ENCODE data around the gene PLXNB2. TPM values are rescaled to one million over a fixed set of nuclear protein-coding genes. Genes with fewer than 3 reads are reported as not detected.
A peak's percentile ranks its signal among the peaks of the same experiment; 100 is the strongest.

Gene PLXNB2
- total RNA-seq, 4 donors from 2014 or later: 8.0 to 11.8 (median 9.0) TPM

DNA sequence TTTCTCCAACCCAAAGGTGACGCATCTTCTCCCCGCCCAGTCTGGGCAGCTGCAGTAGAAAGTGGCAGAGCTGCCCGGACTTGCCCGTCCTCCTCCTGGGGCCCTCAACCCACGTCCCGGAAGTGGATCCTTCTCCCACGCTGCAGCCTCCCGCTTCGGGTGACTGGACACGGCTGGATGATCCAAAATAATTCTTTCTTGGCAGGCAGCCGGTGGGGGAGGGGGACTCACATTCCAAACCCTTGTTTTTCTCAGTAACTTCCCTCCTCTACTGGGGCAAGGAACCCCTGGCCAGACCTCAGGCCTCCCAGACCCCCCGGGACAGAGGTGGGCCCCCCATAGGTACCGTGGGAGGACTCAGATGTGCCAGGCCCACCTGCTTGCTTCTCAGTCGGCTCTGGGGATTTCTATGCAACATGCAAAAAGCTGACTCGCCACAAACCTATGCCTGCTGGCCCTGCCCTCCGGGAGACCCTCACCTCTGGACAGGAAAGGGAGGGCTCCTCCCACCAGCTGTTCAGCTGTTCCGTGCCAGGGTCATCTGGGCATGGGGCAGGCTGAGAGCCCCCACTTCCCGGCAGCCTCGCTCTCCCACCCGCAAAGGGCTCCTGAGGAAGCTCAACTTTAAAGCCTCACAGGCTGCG is 1.4 kb downstream of the PLXNB2 start:
- Histone ChIP-seq H3K36me3 (no peaks in the 10 kb centered on the region), H3K27ac (peak overlapping the region; percentile 51 to 75 (median 60)), H3K4me3 (peak overlapping the region; percentile 59 to 70 (median 62)), H3K4me1 (peaks cover 16 to 34% of the 10 kb centered on the region in 2 donors), H3K27me3 (peaks cover 0 to 5% (median 4%) of the 10 kb centered on the region in 3 donors), H3K9me3 (no peaks in the 10 kb centered on the region)
- in situ Hi-C loops (cut with MboI; ENCODE audit: low sequenced_read_pairs in 4 of 4) (no loop called here), intact Hi-C loops (cut with DNase I; ENCODE audit: low total_unique reads) (loop anchor here (2.0 kb wide), 1 partner anchor 21 kb away; the partner anchor contains the start of gene DENND6B)
- DNase-seq (peak; percentile 36 to 64), ATAC-seq (peak; percentile 2 to 36)
- no peak for TF ChIP-seq POLR2A (IDR thresholded peaks at IDR 0.05)
- TF ChIP-seq, protein P1, sequence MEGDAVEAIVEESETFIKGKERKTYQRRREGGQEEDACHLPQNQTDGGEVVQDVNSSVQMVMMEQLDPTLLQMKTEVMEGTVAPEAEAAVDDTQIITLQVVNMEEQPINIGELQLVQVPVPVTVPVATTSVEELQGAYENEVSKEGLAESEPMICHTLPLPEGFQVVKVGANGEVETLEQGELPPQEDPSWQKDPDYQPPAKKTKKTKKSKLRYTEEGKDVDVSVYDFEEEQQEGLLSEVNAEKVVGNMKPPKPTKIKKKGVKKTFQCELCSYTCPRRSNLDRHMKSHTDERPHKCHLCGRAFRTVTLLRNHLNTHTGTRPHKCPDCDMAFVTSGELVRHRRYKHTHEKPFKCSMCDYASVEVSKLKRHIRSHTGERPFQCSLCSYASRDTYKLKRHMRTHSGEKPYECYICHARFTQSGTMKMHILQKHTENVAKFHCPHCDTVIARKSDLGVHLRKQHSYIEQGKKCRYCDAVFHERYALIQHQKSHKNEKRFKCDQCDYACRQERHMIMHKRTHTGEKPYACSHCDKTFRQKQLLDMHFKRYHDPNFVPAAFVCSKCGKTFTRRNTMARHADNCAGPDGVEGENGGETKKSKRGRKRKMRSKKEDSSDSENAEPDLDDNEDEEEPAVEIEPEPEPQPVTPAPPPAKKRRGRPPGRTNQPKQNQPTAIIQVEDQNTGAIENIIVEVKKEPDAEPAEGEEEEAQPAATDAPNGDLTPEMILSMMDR (IDR thresholded peaks at IDR 0.05 in 4 of 5, conservative IDR thresholded peaks at IDR 0.05 in 1 of 5): no peak

DNA sequence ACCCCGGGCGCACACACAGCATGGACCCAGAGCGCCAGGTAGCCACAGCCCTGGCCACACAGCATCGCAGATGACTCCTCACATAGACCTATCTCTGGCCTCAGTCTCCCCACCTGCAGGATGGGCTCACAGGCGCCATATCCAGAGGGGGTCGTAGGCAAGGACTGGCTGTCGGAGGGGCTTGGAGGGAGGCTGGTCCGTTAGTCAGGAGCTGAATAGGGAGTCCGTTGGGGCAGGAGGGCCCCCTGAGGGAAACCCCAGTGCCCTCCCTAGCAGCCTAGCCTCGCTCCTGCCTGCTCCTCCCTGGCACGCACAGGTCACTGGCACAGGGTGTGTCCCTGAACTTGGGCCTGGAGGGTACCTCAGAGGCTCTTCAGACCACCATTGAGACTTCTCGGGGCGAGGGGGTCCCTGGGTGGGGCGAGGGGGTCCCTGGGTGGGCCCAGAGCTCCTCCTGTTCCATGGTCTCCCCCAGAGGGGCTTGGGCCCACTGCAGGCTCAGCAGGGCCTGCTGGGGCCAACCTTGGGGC is 2.0 kb downstream of the PLXNB2 start:
- H3K36me3 ChIP-seq: no peaks in the 10 kb centered on the region
- peaks cover 0 to 5% (median 4%) of the 10 kb centered on the region in 3 donors for H3K27me3 ChIP-seq
- H3K4me3 ChIP-seq: peak overlapping the region in 3 of 4 donors; percentile 59 to 64 (median 59)
- no peak for ATAC-seq
- in situ Hi-C loops (cut with MboI; ENCODE audit: low sequenced_read_pairs in 4 of 4): no loop called here
- no peak for TF ChIP-seq POLR2A (IDR thresholded peaks at IDR 0.05)
- TF ChIP-seq, protein P1 (IDR thresholded peaks at IDR 0.05 in 4 of 5, conservative IDR thresholded peaks at IDR 0.05 in 1 of 5): no peak
- no peaks in the 10 kb centered on the region for H3K9me3 ChIP-seq
- H3K27ac ChIP-seq: peak overlapping the region; percentile 51 to 75 (median 60)
- intact Hi-C loops (cut with DNase I; ENCODE audit: low total_unique reads): no loop called here
- DNase-seq: no peak
- peaks cover 16 to 34% of the 10 kb centered on the region in 2 donors for H3K4me1 ChIP-seq

DNA sequence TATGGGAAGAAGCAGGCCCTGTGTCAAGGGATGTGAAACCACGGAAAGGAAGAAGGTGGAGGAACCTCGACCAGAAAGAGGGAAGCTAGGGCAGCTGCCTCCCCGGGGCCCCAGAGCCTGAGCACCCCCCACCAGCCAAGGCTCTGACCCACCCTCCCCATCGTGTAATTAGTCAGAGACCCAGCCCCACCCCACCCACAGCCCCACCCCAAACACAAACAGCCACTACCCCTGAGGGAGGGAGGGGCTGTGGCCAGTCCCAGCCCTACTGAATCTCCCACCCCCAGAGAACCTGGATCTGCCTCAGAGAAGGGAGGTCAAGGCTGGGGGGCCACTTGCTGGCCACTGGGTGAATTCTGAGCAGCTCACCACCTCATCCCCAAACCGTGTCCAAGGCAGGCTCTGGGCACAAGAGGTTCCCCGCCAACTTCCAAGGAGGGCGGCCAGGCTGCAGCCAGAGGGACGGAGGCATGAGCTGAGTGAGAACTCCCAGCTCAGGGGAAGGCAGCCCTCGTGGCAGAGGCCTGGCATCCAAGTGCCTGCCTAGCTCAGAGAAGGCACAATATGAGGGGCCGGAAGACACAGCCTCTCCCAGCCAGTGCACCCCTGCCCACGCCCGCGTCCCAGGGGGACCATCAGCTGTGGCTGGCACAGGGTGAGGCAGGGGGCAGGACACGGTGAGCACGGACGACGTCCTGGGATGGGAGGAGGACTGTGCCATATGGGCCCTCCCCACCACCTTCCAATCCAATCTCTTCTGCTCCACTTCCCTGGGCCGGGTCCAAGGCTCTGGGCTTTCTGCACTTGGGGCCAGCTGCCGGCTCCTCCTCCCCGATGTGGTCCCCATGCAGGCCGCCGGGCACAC is 2.7 kb downstream of the PLXNB2 start:
- ATAC-seq: no peak
- intact Hi-C loops (cut with DNase I; ENCODE audit: low total_unique reads): no loop called here
- H3K27me3 ChIP-seq: peaks cover 0 to 5% (median 4%) of the 10 kb centered on the region in 3 donors
- in situ Hi-C loops (cut with MboI; ENCODE audit: low sequenced_read_pairs in 4 of 4): no loop called here
- H3K9me3 ChIP-seq: no peaks in the 10 kb centered on the region
- peak in 1 of 2 donors; percentile 35 for DNase-seq
- TF ChIP-seq, protein P1 (IDR thresholded peaks at IDR 0.05 in 4 of 5, conservative IDR thresholded peaks at IDR 0.05 in 1 of 5): no peak
- no peak for TF ChIP-seq POLR2A (IDR thresholded peaks at IDR 0.05)
- H3K36me3 ChIP-seq: no peaks in the 10 kb centered on the region
- H3K4me1 ChIP-seq: peaks cover 16 to 34% of the 10 kb centered on the region in 2 donors
- peak overlapping the region in 3 of 4 donors; percentile 51 to 75 (median 58) for H3K27ac ChIP-seq
- peak overlapping the region in 2 of 4 donors; percentile 59 for H3K4me3 ChIP-seq

DNA sequence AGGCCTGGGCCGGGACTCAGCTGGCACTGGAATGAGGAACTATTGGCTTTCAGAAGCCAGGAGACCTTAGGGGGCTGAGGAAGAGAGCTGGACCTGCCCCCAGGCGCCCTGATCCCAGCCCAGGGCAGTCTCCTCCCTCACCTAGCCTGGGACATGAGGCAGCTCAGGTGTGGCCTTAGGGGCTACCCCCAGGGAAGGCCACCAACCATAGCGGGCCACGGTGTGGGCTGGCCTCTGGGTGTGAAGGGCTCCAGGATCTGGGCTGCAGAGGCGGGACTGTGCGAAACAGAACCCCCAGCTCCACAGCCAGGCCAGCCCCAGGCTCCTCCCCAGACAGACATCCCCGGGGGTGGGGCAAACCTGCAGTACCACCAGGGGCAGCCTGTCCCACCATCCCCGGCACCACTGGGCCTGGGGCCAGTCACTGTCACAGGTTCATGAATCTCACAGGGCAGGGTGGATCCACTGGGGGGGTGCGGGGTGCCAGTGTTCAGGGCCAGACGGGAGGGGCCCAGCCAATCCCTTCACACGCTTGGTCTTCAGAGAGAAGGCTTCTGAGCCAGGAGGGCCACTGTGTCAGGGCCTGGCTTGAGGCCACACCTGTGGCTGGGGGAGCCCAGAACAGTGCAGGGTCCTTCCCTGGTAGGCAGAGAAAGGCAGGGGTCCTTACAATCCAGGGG is 3.5 kb downstream of the PLXNB2 start:
- peak in 1 of 2 donors; percentile 24 for DNase-seq
- no peaks in the 10 kb centered on the region for H3K36me3 ChIP-seq
- H3K4me1 ChIP-seq: peaks cover 16 to 37% of the 10 kb centered on the region in 2 donors
- H3K27me3 ChIP-seq: peaks cover 0 to 5% (median 4%) of the 10 kb centered on the region in 3 donors
- intact Hi-C loops (cut with DNase I; ENCODE audit: low total_unique reads): no loop called here
- TF ChIP-seq, protein P1 (IDR thresholded peaks at IDR 0.05 in 4 of 5, conservative IDR thresholded peaks at IDR 0.05 in 1 of 5): no peak
- no peak for TF ChIP-seq POLR2A (IDR thresholded peaks at IDR 0.05)
- H3K9me3 ChIP-seq: no peaks in the 10 kb centered on the region
- no peak for ATAC-seq
- no peak overlapping the region for H3K4me3 ChIP-seq
- in situ Hi-C loops (cut with MboI; ENCODE audit: low sequenced_read_pairs in 4 of 4): no loop called here
- H3K27ac ChIP-seq: peak overlapping the region in 1 of 4 donors; percentile 34

Measured in gastrocnemius medialis (tissue), 4 donors.